ENCODE data around the gene BCAT1.

The BCAT1 gene

GRCh38 chr12:24770821-24771220, 178.1 kb downstream of the BCAT1 start:
- DNase-seq (ENCODE audit: low read depth in 2 of 2), result no peak

GRCh38 chr12:24770334-24770733, 178.6 kb downstream of the BCAT1 start:
- DNase-seq (ENCODE audit: low read depth in 2 of 2), result no peak

- no peak for DNase-seq (ENCODE audit: low read depth in 2 of 2)
These were observed 179.2 kb downstream of the BCAT1 start for GRCh38 chr12:24769682-24770081.

GRCh38 chr12:24768415-24768814, 180.5 kb downstream of the BCAT1 start:
- DNase-seq (ENCODE audit: low read depth in 2 of 2), result no peak

GRCh38 chr12:24767016-24767415, 181.9 kb downstream of the BCAT1 start:
- no peak for DNase-seq (ENCODE audit: low read depth in 2 of 2)

GRCh38 chr12:24764712-24765111, 184.2 kb downstream of the BCAT1 start:
- no peak for DNase-seq (ENCODE audit: low read depth in 2 of 2)

GRCh38 chr12:24760606-24761378, 188.1 kb downstream of the BCAT1 start:
- DNase-seq (ENCODE audit: low read depth in 2 of 2), result no peak

GRCh38 chr12:24760162-24760561, 188.7 kb downstream of the BCAT1 start:
- DNase-seq (ENCODE audit: low read depth in 2 of 2), result no peak

All from stimulated activated CD8-positive, alpha-beta memory T cell treated with anti-CD3 and anti-CD28 coated beads, Interleukin-7, amount 100 ng/mL, for 1 hour (primary cell).